ENCODE measurements around the gene C9orf43. TPM values are rescaled to one million over a fixed set of nuclear protein-coding genes. Genes with fewer than 3 reads are reported as not detected.

Gene C9orf43
- total and polyA plus RNA-seq, 2 donors (not counting 3 experiments of a cell fraction or from before 2014, with no cell fraction given), result 0.25 to 0.66 TPM

DNA sequence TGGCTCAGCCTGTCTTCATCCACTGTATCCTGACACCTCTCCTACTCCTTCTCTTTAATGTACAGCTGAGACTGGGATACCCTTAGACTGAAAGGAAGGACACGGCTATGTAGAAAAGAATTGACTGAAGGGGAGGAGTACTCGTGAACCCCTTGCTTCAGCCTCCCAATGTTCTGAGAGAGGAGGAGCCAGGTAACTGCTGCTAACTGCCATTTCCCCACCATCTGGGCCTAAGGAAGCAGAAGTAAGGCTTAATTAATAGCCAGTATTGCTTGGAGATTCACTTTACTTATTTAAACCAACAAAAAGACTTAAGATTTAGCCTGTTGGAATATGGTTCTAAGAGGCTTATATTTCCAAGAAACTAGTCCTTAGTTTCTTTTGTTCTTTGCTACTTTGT lies 34.2 kb downstream of the C9orf43 start:
- ChIA-PET POLR2A (no interaction called here), CTCF (interaction anchor here (2.1 to 5.2 kb wide), 7 partner anchors 11 to 212 kb away, joined by 9 to 166 read pairs (median 31); partner anchors contain the start of gene ALAD)
- Histone ChIP-seq H3K9me3 (replicated peaks; ENCODE audit: control insufficient read depth, insufficient read depth, low read length) (no peaks in the 10 kb centered on the region), H3K4me3 (replicated peaks in 1 of 3; ENCODE audit: insufficient read depth in 1 of 3, low read depth in 1 of 3, low read length in 3 of 3) (no peak overlapping the region), H4K20me1 (replicated peaks; ENCODE audit: control insufficient read depth, extremely low read depth, insufficient read depth, low read length) (no peaks in the 10 kb centered on the region), H3K9me1 (replicated peaks; ENCODE audit: control insufficient read depth, extremely low read depth, insufficient read depth, low read length) (no peaks in the 10 kb centered on the region), H2AFZ (ENCODE audit: low read depth, low read length) (no peak overlapping the region), H3K9ac (replicated peaks; ENCODE audit: extremely low read depth, insufficient read depth, low read length) (no peak overlapping the region), H3K4me1 (ENCODE audit: control insufficient read depth, extremely low read depth, insufficient read depth, low read length) (peaks cover 4% of the 10 kb centered on the region), H3K36me3 (ENCODE audit: control insufficient read depth in 2 of 2, extremely low read depth in 1 of 2, insufficient read depth in 2 of 2, low read length in 2 of 2) (no peaks in the 10 kb centered on the region), H3K4me2 (ENCODE audit: insufficient read depth, low read length) (no peak overlapping the region), H3K79me2 (ENCODE audit: control insufficient read depth, insufficient read depth, low read length) (no peaks in the 10 kb centered on the region), H3K27ac (ENCODE audit: insufficient read depth, low read depth, low read length) (no peak overlapping the region), H3K27me3 (ENCODE audit: control insufficient read depth in 2 of 2, insufficient read depth in 2 of 2, low read length in 2 of 2) (no peaks in the 10 kb centered on the region)
- no TSS peak for BruUV-seq (replicated peaks)
- no peak for DNase-seq (ENCODE audit: low read depth, low spot score)
- intact Hi-C loops (cut with micrococcal nuclease) (loop anchor here (5.0 kb wide), 2 partner anchors 32 to 233 kb away; partner anchors contain the start of genes C9orf43 and POLE3), dilution Hi-C loops (cut with MboI; ENCODE audit: extremely low pct_ligation_motif_present, low sequenced_read_pairs) (no loop called here)
- no peak for FAIRE-seq
- TF ChIP-seq FOS (IDR thresholded peaks at IDR 0.05; ENCODE audit: borderline replicate concordance, insufficient read depth, low read length), result no peak
- TF ChIP-seq POLR2A (IDR thresholded peaks at IDR 0.05; ENCODE audit: low read depth, low read length), result no peak
- TF ChIP-seq EZH2 (IDR thresholded peaks at IDR 0.05; ENCODE audit: borderline replicate concordance, low read depth, low read length, severe bottlenecking), result no peak
- TF ChIP-seq MYC (IDR thresholded peaks at IDR 0.05; ENCODE audit: low read depth, low read length), result no peak
- no peak for TF ChIP-seq GATA2 (IDR thresholded peaks at IDR 0.05; ENCODE audit: insufficient read depth, insufficient read length, low read depth, low read length)
- TF ChIP-seq, protein P1, sequence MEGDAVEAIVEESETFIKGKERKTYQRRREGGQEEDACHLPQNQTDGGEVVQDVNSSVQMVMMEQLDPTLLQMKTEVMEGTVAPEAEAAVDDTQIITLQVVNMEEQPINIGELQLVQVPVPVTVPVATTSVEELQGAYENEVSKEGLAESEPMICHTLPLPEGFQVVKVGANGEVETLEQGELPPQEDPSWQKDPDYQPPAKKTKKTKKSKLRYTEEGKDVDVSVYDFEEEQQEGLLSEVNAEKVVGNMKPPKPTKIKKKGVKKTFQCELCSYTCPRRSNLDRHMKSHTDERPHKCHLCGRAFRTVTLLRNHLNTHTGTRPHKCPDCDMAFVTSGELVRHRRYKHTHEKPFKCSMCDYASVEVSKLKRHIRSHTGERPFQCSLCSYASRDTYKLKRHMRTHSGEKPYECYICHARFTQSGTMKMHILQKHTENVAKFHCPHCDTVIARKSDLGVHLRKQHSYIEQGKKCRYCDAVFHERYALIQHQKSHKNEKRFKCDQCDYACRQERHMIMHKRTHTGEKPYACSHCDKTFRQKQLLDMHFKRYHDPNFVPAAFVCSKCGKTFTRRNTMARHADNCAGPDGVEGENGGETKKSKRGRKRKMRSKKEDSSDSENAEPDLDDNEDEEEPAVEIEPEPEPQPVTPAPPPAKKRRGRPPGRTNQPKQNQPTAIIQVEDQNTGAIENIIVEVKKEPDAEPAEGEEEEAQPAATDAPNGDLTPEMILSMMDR (IDR thresholded peaks at IDR 0.05; ENCODE audit: extremely low read depth in 1 of 2, insufficient read depth in 1 of 2, low read depth in 1 of 2, low read length in 2 of 2), result no peak
- no peak for TF ChIP-seq POLR2AphosphoS5 (IDR thresholded peaks at IDR 0.05; ENCODE audit: insufficient read depth, low read depth, low read length)
- TF ChIP-seq JUN (IDR thresholded peaks at IDR 0.05; ENCODE audit: borderline replicate concordance, insufficient read depth, insufficient read length, low read depth), result no peak
